HG03457 (cell line): ENCODE measurements around the gene ZNF84.
A peak's percentile ranks its signal among the peaks of the same experiment; 100 is the strongest.

ENCODE experiments used
- ATAC-seq: cut with Tn5 transposase; IDR thresholded peaks from one replicate; pipeline ENCODE4 v1.9.1; 2021; ENCODE audit warnings: moderate number of reproducible peaks; ENCODE audit not compliant: unreplicated experiment

Gene ZNF84

GRCh38 chr12:133037207-133038005 is at the start of gene ZNF84:
Gene ZNF84 (plus strand): TSS chr12:133037509. CDS start chr12:133041468, 3,959 bp downstream.
- peak; percentile 87 for ATAC-seq

- no peak for ATAC-seq
Measured at GRCh38 chr12:132998741-132999140, 38.6 kb upstream of the ZNF84 start.

GRCh38 chr12:133010657-133011297 is 26.5 kb upstream of the ZNF84 start:
- ATAC-seq = no peak

GRCh38 chr12:133023566-133023965 is 13.7 kb upstream of the ZNF84 start:
- no peak for ATAC-seq

- ATAC-seq = no peak
Measured at GRCh38 chr12:133026996-133027395, 10.3 kb upstream of the ZNF84 start.

- ATAC-seq = no peak
Measured at GRCh38 chr12:133038118-133038709, 905 bp downstream of the ZNF84 start.

GRCh38 chr12:133046698-133047097 is 9.4 kb downstream of the ZNF84 start:
- ATAC-seq = no peak

- no peak for ATAC-seq
Measured at GRCh38 chr12:133057446-133057845, 20.1 kb downstream of the ZNF84 start.

GRCh38 chr12:133058203-133059113 is 21.1 kb downstream of the ZNF84 start:
- ATAC-seq = no peak

GRCh38 chr12:133061954-133062353 is 24.6 kb downstream of the ZNF84 start:
- ATAC-seq = no peak

- no peak for ATAC-seq
Measured at GRCh38 chr12:133063556-133063955, 26.2 kb downstream of the ZNF84 start.

GRCh38 chr12:133073836-133074235 is 36.5 kb downstream of the ZNF84 start:
- no peak for ATAC-seq

GRCh38 chr12:133080026-133080367 is 42.7 kb downstream of the ZNF84 start:
- peak; percentile 64 for ATAC-seq

- ATAC-seq = peak; percentile 71
Measured at GRCh38 chr12:133080368-133081158, 43.3 kb downstream of the ZNF84 start, which contains the start of gene ZNF140. Gene ZNF140 (plus strand): TSS chr12:133080923. CDS start chr12:133081321, 398 bp downstream.

- no peak for ATAC-seq
Measured at GRCh38 chr12:133081159-133081780, 44.0 kb downstream of the ZNF84 start.

GRCh38 chr12:133083345-133083744 is 46.0 kb downstream of the ZNF84 start:
- ATAC-seq = no peak

- ATAC-seq = no peak
Measured at GRCh38 chr12:133105620-133106019, 68.3 kb downstream of the ZNF84 start.

GRCh38 chr12:133106253-133106652 is 68.9 kb downstream of the ZNF84 start:
- ATAC-seq = no peak

GRCh38 chr12:133107121-133107520 is 69.8 kb downstream of the ZNF84 start:
- no peak for ATAC-seq

GRCh38 chr12:133108150-133108549 is 70.8 kb downstream of the ZNF84 start:
- no peak for ATAC-seq
